ENCODE data around the gene ANKRD42.

ANKRD42 gene

GRCh38 chr11:83193315-83194280 lies at the start of gene ANKRD42:
TSS of gene ANKRD42 (plus strand) at chr11:83193712. CDS start at chr11:83194671, 959 bp downstream.
- Mint-ChIP-seq H3K36me3 (peaks cover 15 to 25% of the 10 kb centered on the region in 2 donors), H3K9me3 (no peaks in the 10 kb centered on the region), H3K4me3 (peak within 1 kb of the TSS; percentile 96 to 99), H3K27me3 (no peaks in the 10 kb centered on the region), H3K4me1 (peaks cover 26 to 37% of the 10 kb centered on the region in 2 donors), H3K27ac (peak within 1 kb of the TSS; percentile 99)
- ATAC-seq (replicated peaks) (peak; percentile 80 to 86), DNase-seq (peak; percentile 86)

GRCh38 chr11:83147895-83148294 lies 45.6 kb upstream of the ANKRD42 start:
- peaks cover 0 to 2% of the 10 kb centered on the region in 2 donors for H3K4me1 Mint-ChIP-seq
- ATAC-seq (replicated peaks) (no peak), DNase-seq (no peak)
- no peak overlapping the region for H3K27ac Mint-ChIP-seq
- no peaks in the 10 kb centered on the region for H3K36me3 Mint-ChIP-seq
- no peak overlapping the region for H3K4me3 Mint-ChIP-seq
- H3K9me3 Mint-ChIP-seq = no peaks in the 10 kb centered on the region
- H3K27me3 Mint-ChIP-seq = no peaks in the 10 kb centered on the region

- Mint-ChIP-seq H3K27me3 (no peaks in the 10 kb centered on the region), H3K27ac (no peak overlapping the region), H3K36me3 (no peaks in the 10 kb centered on the region), H3K9me3 (no peaks in the 10 kb centered on the region), H3K4me3 (no peak overlapping the region), H3K4me1 (peaks cover 2 to 3% of the 10 kb centered on the region in 2 donors)
- no peak for DNase-seq
- no peak for ATAC-seq (replicated peaks)
Measured at GRCh38 chr11:83150450-83150849, 43.1 kb upstream of the ANKRD42 start.

- no peak overlapping the region for H3K27ac Mint-ChIP-seq
- ATAC-seq (replicated peaks) = no peak
- DNase-seq = no peak
- H3K36me3 Mint-ChIP-seq = no peaks in the 10 kb centered on the region
- H3K27me3 Mint-ChIP-seq = no peaks in the 10 kb centered on the region
- H3K4me1 Mint-ChIP-seq = peaks cover 2 to 4% of the 10 kb centered on the region in 2 donors
- no peak overlapping the region for H3K4me3 Mint-ChIP-seq
- no peaks in the 10 kb centered on the region for H3K9me3 Mint-ChIP-seq
Measured at GRCh38 chr11:83151274-83151977, 42.1 kb upstream of the ANKRD42 start.

GRCh38 chr11:83152264-83152663 lies 41.2 kb upstream of the ANKRD42 start:
- H3K27me3 Mint-ChIP-seq = no peaks in the 10 kb centered on the region
- no peak for DNase-seq
- H3K36me3 Mint-ChIP-seq = peaks cover 4 to 5% of the 10 kb centered on the region in 2 donors
- ATAC-seq (replicated peaks) = no peak
- H3K9me3 Mint-ChIP-seq = no peaks in the 10 kb centered on the region
- peaks cover 2 to 4% of the 10 kb centered on the region in 2 donors for H3K4me1 Mint-ChIP-seq
- no peak overlapping the region for H3K27ac Mint-ChIP-seq
- H3K4me3 Mint-ChIP-seq = no peak overlapping the region

GRCh38 chr11:83153764-83154163 lies 39.7 kb upstream of the ANKRD42 start:
- Mint-ChIP-seq H3K27me3 (no peaks in the 10 kb centered on the region), H3K4me3 (no peak overlapping the region), H3K4me1 (peaks cover 0 to 4% of the 10 kb centered on the region in 2 donors), H3K36me3 (peaks cover 15 to 19% of the 10 kb centered on the region in 2 donors), H3K27ac (no peak overlapping the region), H3K9me3 (no peaks in the 10 kb centered on the region)
- ATAC-seq (replicated peaks) (no peak), DNase-seq (no peak)

GRCh38 chr11:83156144-83156995 lies 37.1 kb upstream of the ANKRD42 start:
- no peaks in the 10 kb centered on the region for H3K27me3 Mint-ChIP-seq
- H3K36me3 Mint-ChIP-seq = peaks cover 36 to 43% of the 10 kb centered on the region in 2 donors
- H3K27ac Mint-ChIP-seq = peak overlapping the region; percentile 100
- peak overlapping the region; percentile 98 to 100 for H3K4me3 Mint-ChIP-seq
- no peaks in the 10 kb centered on the region for H3K9me3 Mint-ChIP-seq
- DNase-seq = peak; percentile 97
- ATAC-seq (replicated peaks) = peak; percentile 92 to 93
- H3K4me1 Mint-ChIP-seq = peaks cover 11 to 27% of the 10 kb centered on the region in 2 donors

- H3K27ac Mint-ChIP-seq = peak within 1 kb of the TSS; percentile 100
- DNase-seq (no peak), ATAC-seq (replicated peaks) (peak; percentile 14 to 17)
- no peaks in the 10 kb centered on the region for H3K27me3 Mint-ChIP-seq
- no peaks in the 10 kb centered on the region for H3K9me3 Mint-ChIP-seq
- H3K36me3 Mint-ChIP-seq = peaks cover 43 to 50% of the 10 kb centered on the region in 2 donors
- H3K4me1 Mint-ChIP-seq = peaks cover 18 to 34% of the 10 kb centered on the region in 2 donors
- H3K4me3 Mint-ChIP-seq = peak within 1 kb of the TSS; percentile 98 to 100
Measured at GRCh38 chr11:83156996-83157593, 36.4 kb upstream of the ANKRD42 start, which contains the start of gene PCF11. TSS of gene PCF11 (plus strand) at chr11:83157131. CDS start at chr11:83157440, 309 bp downstream.

GRCh38 chr11:83157594-83158356 lies 35.7 kb upstream of the ANKRD42 start:
- peak overlapping the region; percentile 100 for H3K27ac Mint-ChIP-seq
- peaks cover 43 to 50% of the 10 kb centered on the region in 2 donors for H3K36me3 Mint-ChIP-seq
- H3K9me3 Mint-ChIP-seq = no peaks in the 10 kb centered on the region
- H3K27me3 Mint-ChIP-seq = no peaks in the 10 kb centered on the region
- peak overlapping the region; percentile 98 to 100 for H3K4me3 Mint-ChIP-seq
- peak; percentile 34 for DNase-seq
- H3K4me1 Mint-ChIP-seq = peaks cover 18 to 39% of the 10 kb centered on the region in 2 donors
- ATAC-seq (replicated peaks) = peak; percentile 17 to 19

- peaks cover 43 to 50% of the 10 kb centered on the region in 2 donors for H3K36me3 Mint-ChIP-seq
- DNase-seq (no peak), ATAC-seq (replicated peaks) (no peak)
- no peaks in the 10 kb centered on the region for H3K27me3 Mint-ChIP-seq
- H3K27ac Mint-ChIP-seq = peak overlapping the region; percentile 100
- H3K9me3 Mint-ChIP-seq = no peaks in the 10 kb centered on the region
- peaks cover 18 to 40% of the 10 kb centered on the region in 2 donors for H3K4me1 Mint-ChIP-seq
- peak overlapping the region; percentile 98 to 100 for H3K4me3 Mint-ChIP-seq
Measured at GRCh38 chr11:83158357-83158786, 35.1 kb upstream of the ANKRD42 start.

- no peaks in the 10 kb centered on the region for H3K27me3 Mint-ChIP-seq
- peaks cover 18 to 40% of the 10 kb centered on the region in 2 donors for H3K4me1 Mint-ChIP-seq
- peak overlapping the region; percentile 90 for H3K27ac Mint-ChIP-seq
- peak overlapping the region; percentile 98 to 100 for H3K4me3 Mint-ChIP-seq
- H3K9me3 Mint-ChIP-seq = no peaks in the 10 kb centered on the region
- ATAC-seq (replicated peaks) = no peak
- peaks cover 43 to 54% of the 10 kb centered on the region in 2 donors for H3K36me3 Mint-ChIP-seq
- no peak for DNase-seq
Measured at GRCh38 chr11:83158965-83159901, 34.3 kb upstream of the ANKRD42 start.

Measured in stimulated activated naive B cell treated with anti-CD40 and anti-IgM and Interleukin-4, amounts not matched to agents 10 μg/mL and 1 μg/mL and 100 μg/mL, for 72 hours (primary cell).